ENCODE data around the gene CFLAR. TPM values are rescaled to one million over a fixed set of nuclear protein-coding genes. Genes with fewer than 3 reads are reported as not detected.

CFLAR gene
- total and polyA plus RNA-seq, 2 of the 13 experiments (the other 11 are each of a cell fraction or from before 2014, with no cell fraction given), result 43.8 to 92.1 TPM

DNA sequence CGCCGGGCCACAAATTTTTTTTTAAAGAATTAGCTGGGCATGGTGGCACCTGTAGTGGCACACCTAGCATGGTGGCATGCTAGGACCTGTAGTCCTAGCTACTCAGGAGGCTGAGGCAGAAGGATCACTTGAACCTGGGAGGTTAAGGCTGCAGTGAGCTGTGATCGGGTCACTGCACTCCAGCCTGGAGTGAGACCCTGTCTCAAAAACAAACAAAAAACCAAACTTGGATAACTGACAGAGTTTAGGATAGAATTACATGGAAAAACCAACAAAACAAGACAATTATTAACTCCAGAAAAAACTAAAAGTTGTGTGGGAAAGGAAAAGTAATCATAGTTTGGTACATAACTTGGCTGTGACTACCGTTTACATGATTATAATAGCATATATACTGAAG lies 1.6 kb upstream of the CFLAR start (continued):
- TF ChIP-seq ZNF138 (CRISPR knock-in tag; IDR thresholded peaks at IDR 0.05; ENCODE audit: low read depth), result no peak
- TF ChIP-seq, protein P1, sequence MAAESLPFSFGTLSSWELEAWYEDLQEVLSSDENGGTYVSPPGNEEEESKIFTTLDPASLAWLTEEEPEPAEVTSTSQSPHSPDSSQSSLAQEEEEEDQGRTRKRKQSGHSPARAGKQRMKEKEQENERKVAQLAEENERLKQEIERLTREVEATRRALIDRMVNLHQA (CRISPR knock-in tag; IDR thresholded peaks at IDR 0.05), result no peak
- TF ChIP-seq ZNF572 (CRISPR knock-in tag; IDR thresholded peaks at IDR 0.05), result no peak
- TF ChIP-seq FOXA3 (CRISPR knock-in tag; IDR thresholded peaks at IDR 0.05), result peak; percentile 15; the same call in 1 of the 2 replicates
- no peak for TF ChIP-seq WIZ (CRISPR knock-in tag; IDR thresholded peaks at IDR 0.05)
- no peak for TF ChIP-seq SNAPC2 (CRISPR knock-in tag; IDR thresholded peaks at IDR 0.05)
- TF ChIP-seq ZBTB38 (CRISPR knock-in tag; IDR thresholded peaks at IDR 0.05), result no peak
- TF ChIP-seq ZNF782 (CRISPR knock-in tag; IDR thresholded peaks at IDR 0.05; ENCODE audit: borderline replicate concordance), result 0 out of 2 replicates have a peak, but pooled peaks have one; percentile 8
- TF ChIP-seq HNF4A (CRISPR knock-in tag; IDR thresholded peaks at IDR 0.05), result peak; percentile 53; the same call in 1 of the 2 replicates
- TF ChIP-seq IKZF1 (IDR thresholded peaks at IDR 0.05), result no peak
- no peak for TF ChIP-seq ZNF234 (CRISPR knock-in tag; conservative IDR thresholded peaks at IDR 0.05)
- no peak for TF ChIP-seq PRPF4 (IDR thresholded peaks at IDR 0.05; ENCODE audit: low read depth, low read length, poor library complexity, severe bottlenecking)
- TF ChIP-seq RBM39 (IDR thresholded peaks at IDR 0.05; ENCODE audit: low read depth, low read length, poor library complexity, severe bottlenecking), result no peak
- TF ChIP-seq, protein P2, sequence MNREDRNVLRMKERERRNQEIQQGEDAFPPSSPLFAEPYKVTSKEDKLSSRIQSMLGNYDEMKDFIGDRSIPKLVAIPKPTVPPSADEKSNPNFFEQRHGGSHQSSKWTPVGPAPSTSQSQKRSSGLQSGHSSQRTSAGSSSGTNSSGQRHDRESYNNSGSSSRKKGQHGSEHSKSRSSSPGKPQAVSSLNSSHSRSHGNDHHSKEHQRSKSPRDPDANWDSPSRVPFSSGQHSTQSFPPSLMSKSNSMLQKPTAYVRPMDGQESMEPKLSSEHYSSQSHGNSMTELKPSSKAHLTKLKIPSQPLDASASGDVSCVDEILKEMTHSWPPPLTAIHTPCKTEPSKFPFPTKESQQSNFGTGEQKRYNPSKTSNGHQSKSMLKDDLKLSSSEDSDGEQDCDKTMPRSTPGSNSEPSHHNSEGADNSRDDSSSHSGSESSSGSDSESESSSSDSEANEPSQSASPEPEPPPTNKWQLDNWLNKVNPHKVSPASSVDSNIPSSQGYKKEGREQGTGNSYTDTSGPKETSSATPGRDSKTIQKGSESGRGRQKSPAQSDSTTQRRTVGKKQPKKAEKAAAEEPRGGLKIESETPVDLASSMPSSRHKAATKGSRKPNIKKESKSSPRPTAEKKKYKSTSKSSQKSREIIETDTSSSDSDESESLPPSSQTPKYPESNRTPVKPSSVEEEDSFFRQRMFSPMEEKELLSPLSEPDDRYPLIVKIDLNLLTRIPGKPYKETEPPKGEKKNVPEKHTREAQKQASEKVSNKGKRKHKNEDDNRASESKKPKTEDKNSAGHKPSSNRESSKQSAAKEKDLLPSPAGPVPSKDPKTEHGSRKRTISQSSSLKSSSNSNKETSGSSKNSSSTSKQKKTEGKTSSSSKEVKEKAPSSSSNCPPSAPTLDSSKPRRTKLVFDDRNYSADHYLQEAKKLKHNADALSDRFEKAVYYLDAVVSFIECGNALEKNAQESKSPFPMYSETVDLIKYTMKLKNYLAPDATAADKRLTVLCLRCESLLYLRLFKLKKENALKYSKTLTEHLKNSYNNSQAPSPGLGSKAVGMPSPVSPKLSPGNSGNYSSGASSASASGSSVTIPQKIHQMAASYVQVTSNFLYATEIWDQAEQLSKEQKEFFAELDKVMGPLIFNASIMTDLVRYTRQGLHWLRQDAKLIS (CRISPR knock-in tag; IDR thresholded peaks at IDR 0.05), result no peak
- TF ChIP-seq GATAD2A (CRISPR knock-in tag; IDR thresholded peaks at IDR 0.05), result peak; percentile 17; the same call in 1 of the 2 replicates
- TF ChIP-seq, protein P3, sequence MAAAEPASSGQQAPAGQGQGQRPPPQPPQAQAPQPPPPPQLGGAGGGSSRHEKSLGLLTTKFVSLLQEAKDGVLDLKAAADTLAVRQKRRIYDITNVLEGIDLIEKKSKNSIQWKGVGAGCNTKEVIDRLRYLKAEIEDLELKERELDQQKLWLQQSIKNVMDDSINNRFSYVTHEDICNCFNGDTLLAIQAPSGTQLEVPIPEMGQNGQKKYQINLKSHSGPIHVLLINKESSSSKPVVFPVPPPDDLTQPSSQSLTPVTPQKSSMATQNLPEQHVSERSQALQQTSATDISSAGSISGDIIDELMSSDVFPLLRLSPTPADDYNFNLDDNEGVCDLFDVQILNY (CRISPR knock-in tag; conservative IDR thresholded peaks at IDR 0.05), result no peak
- no peak for TF ChIP-seq ZNF3 (CRISPR knock-in tag; IDR thresholded peaks at IDR 0.05)
- no peak for TF ChIP-seq ZNF136 (CRISPR knock-in tag; IDR thresholded peaks at IDR 0.05; ENCODE audit: low read depth)
- no peak for TF ChIP-seq MZF1 (CRISPR knock-in tag; IDR thresholded peaks at IDR 0.05; ENCODE audit: borderline replicate concordance)
- no peak for TF ChIP-seq DNMT1 (CRISPR knock-in tag; IDR thresholded peaks at IDR 0.05)
- TF ChIP-seq GFI1 (CRISPR knock-in tag; IDR thresholded peaks at IDR 0.05; ENCODE audit: borderline replicate concordance), result no peak
- TF ChIP-seq, protein P4, sequence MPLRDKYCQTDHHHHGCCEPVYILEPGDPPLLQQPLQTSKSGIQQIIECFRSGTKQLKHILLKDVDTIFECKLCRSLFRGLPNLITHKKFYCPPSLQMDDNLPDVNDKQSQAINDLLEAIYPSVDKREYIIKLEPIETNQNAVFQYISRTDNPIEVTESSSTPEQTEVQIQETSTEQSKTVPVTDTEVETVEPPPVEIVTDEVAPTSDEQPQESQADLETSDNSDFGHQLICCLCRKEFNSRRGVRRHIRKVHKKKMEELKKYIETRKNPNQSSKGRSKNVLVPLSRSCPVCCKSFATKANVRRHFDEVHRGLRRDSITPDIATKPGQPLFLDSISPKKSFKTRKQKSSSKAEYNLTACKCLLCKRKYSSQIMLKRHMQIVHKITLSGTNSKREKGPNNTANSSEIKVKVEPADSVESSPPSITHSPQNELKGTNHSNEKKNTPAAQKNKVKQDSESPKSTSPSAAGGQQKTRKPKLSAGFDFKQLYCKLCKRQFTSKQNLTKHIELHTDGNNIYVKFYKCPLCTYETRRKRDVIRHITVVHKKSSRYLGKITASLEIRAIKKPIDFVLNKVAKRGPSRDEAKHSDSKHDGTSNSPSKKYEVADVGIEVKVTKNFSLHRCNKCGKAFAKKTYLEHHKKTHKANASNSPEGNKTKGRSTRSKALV (CRISPR knock-in tag; IDR thresholded peaks at IDR 0.05), result no peak
- TF ChIP-seq ZNF891 (CRISPR knock-in tag; IDR thresholded peaks at IDR 0.05), result no peak
- TF ChIP-seq ZFP41 (CRISPR knock-in tag; IDR thresholded peaks at IDR 0.05; ENCODE audit: borderline replicate concordance), result no peak
- no peak; the same call in 1 of the 2 replicates for TF ChIP-seq NR2F6 (IDR thresholded peaks at IDR 0.05)
- TF ChIP-seq NR2F6 (CRISPR knock-in tag; IDR thresholded peaks at IDR 0.05), result peak; percentile 44; the same call in 1 of the 2 replicates
- TF ChIP-seq MED13 (CRISPR knock-in tag; IDR thresholded peaks at IDR 0.05), result no peak
